GM19328 (cell line): ENCODE measurements around the gene ARHGEF7.

Experiments used
- ATAC-seq: cut with Tn5 transposase; IDR thresholded peaks from one replicate; pipeline ENCODE4 v1.9.1; 2021; ENCODE audit warnings: mild to moderate bottlenecking, moderate library complexity; ENCODE audit not compliant: unreplicated experiment

ARHGEF7 gene

DNA sequence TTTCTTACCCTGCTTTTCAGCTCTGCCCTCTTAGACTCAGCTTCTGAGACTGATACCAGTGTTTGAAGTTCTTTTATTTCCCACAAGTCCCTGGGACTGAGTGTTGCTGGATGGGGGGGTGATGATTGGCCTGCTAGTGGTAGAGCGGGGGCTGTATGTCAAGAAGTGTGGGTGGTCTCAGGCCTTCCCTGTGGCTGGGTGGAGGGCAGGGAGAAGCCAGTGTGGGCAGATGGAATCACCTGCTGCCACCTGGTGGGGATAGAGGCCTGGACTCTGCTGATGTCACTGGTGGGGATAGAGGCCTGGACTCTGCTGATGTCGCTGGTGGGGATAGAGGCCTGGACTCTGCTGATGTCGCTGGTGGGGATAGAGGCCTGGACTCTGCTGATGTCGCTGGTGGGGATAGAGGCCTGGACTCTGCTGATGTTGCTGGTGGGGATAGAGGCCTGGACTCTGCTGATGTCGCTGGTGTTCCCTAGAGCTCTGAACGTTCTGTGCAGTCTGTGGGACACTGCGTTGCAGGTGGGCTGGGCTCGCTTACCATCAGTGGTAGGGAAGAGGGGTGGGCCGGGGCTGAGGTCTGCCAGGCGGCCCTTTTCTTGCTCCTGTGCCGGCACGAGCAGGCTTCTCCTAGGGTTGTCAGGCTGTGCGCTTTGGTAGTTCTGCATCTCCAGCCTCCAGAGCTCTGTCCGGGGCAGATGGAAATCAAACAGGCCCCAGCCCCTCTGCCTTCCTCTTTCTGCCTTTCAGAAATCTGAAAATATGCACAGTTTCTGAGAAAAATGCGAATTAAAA is 101.3 kb downstream of the ARHGEF7 start:
- ATAC-seq: no peak

DNA sequence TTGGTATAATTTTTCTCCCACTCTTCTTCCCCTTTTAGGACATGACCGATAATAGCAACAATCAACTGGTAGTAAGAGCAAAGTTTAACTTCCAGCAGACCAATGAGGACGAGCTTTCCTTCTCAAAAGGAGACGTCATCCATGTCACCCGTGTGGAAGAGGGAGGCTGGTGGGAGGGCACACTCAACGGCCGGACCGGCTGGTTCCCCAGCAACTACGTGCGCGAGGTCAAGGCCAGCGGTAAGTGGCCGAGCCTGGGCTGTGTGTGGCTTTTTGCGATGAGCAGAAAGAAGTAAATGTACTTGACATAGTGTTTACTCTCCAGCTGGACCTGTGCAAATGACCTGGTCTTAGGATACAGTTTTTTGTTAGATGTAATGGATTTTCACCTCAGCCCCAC is 102.5 kb downstream of the ARHGEF7 start:
- ATAC-seq: no peak

DNA sequence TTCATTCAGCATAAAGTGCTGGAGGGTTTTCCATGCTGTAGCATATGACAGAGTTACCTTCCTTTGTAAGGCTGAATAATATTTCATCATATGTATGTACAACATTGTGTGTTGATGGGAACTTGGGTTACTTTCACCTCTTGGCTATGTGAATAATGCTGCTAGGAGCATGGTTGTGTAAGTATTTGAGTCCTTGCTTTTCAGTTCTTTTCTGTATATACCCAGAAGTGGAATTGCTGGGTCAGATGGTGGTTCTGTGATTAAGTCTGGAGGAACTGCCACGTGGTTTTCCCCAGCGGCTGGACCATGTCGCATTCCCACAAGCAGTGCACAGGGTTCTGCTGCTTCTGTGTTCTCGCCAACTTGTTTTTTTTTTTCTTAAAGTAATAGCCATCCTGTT is 104.2 kb downstream of the ARHGEF7 start:
- no peak for ATAC-seq

DNA sequence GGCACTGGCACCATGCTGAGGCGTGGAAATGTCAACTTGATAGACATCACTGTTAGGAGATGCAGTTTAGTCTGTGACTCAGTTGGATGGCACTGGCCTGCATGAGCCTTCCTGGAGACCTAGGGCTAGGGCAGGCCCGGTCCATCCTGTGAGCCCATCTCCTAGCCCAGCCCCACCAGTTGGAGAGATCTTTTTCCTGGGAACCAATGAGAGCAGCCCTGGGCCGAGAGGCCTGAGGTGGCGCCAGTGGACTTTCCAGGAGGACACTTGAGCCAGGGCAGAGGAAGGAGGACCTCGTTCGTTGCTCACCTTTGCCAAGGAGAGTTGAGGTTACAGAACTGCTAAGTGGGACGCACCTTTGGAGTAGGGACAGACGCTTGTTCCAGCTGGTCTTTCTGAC is 104.8 kb downstream of the ARHGEF7 start:
- no peak for ATAC-seq

DNA sequence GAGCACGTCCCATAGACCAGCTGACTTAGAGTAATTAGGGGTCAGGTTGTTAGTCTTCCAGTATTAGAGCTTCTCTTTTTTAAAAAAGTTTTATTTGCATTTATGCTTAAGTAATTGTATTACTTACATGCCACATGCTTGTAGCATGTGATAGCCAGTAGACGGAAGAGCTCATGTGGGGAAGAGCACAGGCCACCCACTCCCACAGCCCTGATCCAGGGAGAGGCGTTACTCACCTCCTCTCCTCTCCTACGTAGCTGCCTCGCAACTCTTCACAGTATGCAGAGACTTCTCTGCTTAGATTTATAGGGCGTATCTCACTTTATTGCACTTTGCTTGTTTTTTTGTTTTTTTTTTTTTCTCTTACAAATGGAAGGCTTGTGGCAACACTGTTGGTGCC is 110.1 kb downstream of the ARHGEF7 start:
- ATAC-seq: no peak

DNA sequence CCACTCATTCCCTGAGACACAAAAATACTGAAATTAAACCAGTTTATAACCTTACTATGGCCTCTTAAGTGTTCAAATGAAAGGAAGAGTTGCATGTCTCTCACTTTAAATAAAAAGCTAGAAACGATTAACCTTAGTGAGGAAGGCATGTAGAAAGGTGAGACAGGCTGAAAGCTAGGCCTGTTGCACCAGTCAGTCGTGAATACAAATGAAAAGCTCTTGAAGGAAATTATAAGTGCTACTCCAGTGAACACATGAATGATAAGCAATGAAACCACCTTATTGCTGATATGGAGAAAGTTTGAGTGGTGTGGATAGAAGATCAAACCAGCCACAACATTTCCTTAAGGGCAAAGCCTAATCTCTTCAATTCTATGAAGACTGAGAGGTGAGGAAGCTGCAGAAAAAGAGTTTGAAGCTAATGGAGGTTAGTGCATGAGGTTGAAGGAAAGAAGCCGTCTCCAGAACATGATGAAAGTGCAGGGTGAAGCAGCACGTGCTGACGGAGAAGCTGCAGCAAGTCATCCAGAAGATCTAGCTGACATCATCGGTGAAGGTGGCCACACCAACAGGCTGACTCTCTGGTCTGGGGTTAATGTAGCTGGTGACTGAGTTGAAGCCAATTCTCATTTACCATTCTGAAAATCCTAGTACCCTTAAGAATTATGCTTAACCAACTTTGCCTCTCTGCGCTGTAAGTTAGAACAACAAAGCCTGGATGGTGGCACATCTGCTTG is 110.9 kb downstream of the ARHGEF7 start:
- no peak for ATAC-seq

DNA sequence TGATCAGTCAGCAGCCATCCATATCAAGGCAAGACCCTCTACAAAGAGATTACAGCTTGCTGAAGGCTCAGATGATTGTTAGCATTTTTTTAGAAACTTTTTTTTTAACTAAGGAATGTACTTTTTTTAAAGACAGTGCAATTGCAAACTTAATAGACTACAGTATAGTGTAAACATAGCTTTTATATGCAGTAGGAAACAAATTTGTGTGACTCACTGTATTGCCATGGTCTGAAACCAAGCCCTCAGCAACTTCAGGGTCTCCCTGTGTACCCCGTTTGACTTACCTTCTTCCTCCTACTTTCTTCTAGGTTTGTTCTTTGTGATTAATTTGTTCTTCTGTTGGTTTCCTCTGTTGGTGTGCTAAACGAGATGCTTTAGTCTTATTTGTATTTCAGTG is 112.3 kb downstream of the ARHGEF7 start:
- ATAC-seq: no peak

DNA sequence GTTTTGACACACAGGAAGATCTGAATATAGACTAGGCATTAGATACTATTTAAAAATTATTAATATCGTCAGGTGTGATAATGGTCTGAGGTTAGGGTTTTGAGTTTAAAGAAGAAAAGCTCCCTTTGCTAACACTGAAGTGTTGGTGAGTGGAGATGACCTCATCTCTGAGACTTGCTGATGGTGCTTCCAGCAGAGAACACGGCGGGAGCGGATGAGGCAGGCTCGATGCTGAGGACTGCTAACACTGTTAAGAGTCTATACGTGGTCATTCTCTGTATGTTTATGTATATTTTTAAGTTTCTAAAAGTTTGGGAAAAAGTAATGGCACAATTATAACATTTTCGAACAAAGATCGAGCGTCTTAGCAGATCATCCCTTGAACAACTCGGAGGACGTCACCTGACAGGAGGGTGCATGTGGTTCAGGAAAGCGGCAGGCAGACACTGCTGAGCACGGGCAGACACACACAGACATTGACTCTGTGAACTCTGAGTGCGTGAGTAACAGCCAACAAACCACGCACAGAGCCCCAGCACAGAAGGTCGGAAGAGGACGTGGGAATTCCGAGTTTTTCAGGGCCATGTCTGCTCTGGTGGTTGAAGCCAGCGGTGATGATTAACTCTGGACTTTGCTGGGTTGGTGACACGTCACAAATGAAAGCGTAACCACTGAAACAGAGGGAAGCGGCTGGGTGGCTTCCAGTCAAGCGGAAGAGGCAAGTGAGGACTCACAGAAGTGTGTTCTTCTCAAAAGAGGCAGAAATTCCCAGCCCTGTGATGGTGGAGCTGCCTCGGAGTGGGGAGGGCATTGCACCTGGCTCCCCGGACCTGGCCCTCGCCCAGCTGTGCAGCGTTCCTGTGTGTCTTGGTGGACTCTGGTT is 113.4 kb downstream of the ARHGEF7 start:
- no peak for ATAC-seq

DNA sequence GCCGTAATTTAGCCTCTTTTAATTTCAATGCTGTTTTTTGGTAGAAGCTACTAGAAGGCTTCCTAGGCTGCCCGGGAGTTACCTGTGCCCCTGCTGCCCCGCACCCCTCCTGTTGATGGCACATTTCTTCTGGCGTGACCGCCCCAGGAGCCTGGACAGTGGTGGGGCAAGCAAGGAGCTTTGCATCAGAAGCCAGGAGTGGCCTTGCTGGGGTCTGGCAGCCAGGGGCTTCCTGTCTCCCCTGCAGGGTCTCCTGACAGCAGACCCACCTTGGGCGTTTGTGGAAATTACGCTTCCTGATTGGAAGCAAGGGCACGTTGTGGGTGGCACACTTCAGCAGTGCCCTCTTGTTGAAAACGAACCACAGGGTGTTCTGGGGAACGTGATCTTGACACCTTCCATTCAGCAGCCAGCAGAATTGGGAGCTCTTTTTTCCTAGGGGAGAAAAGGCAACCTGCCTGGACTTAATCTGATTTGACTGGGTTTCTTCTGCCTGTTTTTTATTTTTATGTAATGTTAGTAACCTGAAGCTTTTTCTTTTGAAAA is 115.3 kb downstream of the ARHGEF7 start:
- ATAC-seq: no peak

DNA sequence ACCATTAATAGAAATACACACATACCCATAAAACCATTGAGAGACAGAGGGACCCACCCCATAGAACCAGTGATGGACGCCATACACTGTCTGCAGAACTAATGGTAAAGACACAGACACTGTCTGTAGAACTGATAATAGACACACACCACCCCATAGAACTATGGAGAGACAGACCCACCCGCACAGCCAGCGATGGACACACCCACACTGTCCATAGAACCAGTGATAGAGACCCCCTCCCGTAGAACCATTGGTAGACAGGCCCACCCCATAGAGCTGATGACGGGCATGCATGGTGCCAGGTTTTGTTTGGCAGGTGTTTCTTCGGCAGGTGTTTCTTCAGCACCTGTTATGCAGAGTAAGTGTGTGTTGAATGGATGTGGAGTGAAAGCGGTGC is 117.1 kb downstream of the ARHGEF7 start:
- no peak for ATAC-seq

DNA sequence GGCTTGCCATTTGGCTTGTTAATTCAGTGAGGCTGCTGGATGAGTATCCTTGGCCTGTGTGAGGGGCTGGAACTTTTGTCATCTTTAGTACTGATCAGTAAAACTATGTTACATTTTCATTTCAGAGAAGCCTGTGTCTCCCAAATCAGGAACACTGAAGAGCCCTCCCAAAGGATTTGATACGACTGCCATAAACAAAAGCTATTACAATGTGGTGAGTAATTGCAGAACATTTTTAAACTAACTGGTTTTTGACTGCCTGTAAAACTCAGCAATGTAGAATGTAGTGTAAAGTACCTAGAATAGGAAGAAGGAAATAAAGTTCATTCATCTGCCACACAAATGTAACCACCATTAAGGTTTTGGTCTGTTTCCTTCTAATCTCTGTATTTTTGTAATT is 118.0 kb downstream of the ARHGEF7 start:
- no peak for ATAC-seq

DNA sequence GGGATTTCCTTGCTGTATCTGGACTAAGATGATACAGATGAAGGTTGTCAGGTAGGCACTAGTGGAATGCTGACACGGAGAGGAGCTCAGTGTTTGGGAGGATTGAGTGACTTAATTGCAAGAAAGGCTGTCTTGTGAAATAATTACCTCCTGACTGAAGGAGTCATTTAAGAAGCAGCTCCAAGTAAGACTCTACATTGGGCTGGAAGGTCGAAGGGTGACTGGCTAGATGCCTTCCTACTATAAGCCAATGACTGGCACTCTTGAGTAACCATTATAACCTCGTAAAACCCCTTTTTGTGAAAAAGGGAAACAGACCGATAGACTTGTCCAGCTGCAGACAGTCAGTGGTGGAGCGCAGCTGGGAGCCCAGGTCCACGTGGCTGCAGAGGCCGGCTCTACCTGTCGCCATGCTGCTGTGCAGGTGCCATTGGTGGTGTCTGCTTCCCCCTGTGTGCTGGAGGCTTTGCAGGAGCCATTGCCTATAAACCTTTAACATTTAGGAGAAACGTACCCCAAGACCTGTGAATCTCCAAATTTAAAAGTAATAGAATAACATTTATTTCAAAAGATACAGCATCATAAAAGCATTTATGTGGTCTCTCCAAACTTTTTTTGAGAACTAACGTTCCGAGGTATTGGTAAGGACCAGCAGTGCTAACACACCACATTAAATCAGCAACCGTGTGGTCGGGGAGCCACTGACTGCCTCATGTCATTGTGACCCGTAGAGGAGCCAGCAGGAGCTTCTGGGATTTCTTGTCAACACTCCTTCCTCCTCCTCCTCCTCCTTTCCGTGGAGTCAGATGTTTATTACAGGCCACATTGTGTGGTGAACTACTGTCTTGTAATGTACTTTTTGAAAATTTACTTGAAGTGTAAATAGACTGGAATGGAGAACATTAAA is 124.9 kb downstream of the ARHGEF7 start:
- ATAC-seq: no peak

DNA sequence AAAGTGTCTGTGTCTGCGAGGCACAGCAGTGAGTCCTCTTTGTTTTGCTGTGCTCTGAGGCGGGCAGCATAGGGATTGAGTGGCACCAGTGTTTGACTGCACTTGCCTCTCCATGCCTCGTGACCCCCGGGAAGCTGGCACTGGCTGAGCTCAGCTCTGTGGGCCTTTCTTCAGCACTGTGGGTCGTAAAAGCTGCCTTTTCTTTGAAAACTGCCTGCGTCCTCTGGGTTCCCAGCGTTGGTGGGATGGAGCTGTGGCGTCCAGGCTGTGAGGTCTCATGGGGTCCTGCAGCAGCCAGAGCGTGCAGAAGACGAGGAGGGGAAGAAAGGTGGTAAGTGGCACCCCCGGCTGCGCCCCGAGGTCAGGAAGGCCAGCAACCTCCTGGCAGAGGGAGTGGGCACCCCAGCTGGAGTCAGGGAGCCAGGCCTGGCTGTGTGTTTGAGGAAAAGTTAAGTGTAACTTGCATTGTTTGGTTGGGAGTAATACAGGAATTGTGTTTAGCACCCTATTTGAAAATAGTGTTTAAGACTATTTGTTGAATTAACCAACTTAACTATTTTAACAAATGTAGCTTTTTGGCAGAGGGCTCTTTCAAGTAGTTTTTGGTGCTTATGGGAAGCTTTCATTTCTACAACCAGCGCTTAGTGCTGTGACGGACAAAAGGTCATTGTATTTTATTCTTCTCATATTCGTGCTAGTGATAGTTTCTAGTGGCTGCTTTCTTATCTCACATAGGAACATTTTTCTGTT is 126.1 kb downstream of the ARHGEF7 start:
- ATAC-seq: no peak

DNA sequence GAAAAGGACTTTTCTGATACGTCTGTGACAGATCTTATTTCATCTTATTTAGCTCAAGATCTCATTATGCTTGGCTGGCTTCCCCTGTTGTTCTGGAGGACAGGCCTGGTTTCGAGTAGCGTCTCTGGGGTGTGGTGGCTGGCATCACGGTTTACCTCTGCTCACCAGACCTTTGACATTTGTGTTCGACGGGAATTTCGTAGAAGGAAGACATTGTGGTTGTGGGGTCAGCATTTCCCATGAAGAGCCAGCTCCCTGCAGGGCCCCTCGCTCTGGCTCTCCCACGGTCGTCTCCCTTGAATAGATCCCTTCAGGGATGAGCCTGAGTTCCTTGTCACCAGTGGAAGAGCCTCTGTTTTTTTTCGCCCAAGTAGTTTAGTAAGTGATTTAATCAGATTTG is 126.8 kb downstream of the ARHGEF7 start:
- no peak for ATAC-seq

DNA sequence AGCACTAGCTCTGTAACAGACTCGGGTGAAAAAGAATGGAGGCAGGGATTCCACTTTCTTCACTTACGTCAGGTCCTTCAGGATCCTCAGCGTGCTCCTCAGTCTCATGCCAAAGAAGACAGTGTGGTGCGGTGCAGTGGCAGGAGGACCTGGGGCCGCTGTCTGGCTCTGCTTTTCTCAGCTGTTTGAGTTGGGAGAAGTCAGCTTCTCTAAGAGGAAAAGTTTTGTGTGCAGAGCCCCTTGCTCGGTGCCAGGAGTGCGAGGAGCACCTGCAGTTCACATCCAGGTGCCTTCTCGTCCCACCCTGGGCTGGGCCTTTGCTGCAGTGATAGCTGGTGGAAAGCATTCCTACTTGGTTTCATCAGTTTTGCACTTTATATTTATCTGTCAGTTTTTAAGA is 127.5 kb downstream of the ARHGEF7 start:
- no peak for ATAC-seq

DNA sequence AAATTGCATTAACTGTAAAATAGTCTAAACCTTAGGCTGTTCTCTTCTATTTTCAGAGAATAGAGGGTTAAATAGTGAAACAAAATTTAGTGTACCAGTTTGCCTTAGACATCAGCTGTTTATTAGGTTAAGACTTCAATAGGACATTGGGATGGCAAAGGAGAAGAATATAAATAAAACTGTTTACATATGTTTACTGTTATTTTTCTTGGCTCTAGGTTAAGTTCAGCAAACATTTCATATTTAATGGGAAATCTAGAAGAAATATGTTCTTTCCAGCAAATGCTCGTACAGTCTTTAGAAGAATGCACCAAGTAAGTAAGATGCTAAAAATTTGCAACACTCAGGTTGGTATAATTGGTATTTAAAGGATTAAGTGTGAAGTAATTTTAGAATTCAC is 128.9 kb downstream of the ARHGEF7 start:
- no peak for ATAC-seq

DNA sequence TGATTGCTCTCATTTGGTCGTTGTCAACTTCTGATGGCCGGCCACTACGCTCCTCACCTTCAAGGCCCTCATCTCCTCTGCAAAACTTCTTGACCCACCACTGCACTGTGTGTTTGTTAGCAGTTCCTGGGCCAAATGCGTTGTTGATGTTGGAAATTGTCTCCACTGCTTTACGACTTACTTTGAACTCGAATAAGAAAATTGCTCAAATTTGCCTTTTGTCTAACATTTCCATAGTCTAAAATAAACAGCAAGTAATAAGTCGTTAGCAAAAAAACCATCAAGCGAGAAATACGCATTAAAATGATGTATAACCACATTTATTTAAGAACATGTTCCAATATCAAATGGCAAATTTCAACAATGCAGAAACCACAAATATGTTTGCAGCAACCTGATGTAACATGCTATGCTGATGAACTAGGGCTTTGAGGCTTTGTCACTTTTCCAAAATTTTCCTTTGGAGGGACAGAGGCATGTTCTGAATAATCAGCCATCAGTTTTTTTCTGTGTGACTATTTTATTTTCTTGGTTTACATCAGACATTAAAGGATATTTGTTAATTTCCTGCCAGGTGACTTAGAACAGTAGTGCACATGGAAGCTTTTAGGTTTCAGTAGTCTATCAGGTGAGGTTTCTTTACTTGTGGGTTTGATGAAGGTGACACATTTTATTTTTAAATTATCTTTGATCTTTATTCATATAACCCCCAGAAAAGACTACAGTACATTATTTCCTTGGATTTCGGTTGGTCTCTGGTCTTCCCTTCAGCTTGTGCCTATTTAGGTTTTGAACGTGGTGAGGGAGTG is 130.7 kb downstream of the ARHGEF7 start:
- no peak for ATAC-seq

DNA sequence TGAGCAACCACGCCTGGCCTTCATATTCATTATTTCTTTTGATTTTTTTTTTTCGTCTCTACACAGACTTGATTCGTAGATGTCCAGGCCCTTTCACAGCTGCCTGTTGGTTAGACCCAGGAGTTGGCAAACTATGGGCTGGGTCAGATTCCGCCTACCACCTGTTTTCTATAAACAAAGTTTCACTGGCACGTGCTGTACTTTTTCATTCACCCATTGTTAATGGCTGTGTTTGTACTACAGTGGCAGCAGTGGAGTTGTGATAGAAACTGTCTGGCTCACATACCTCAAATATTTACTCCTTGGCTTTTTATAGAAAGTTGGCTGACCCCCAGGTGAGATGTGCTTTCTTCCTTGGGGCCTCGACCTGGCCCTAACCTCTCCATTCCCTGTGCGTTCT is 132.4 kb downstream of the ARHGEF7 start:
- ATAC-seq: no peak

DNA sequence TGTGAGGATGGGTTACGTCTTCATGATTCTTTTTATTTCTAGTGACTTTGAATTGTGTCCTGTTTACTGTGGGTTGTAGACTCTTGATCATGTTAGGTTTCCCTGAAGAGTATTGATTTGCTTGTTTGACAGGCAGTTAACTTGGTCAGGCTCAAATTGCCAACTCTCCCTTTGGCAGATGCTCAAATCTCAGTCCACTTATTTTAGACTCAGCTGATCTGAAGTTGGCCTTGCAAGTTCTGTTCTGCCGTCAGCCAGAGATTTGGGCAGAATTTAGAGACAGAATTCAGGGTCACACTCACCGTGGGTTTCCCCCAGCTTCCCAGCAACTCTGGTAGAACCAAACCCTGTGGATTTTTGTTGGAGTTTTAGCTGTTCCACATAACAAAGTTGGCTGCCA is 133.7 kb downstream of the ARHGEF7 start:
- no peak for ATAC-seq
